Measurements from ENCODE around the gene HECTD2. TPM values are rescaled to one million over a fixed set of nuclear protein-coding genes. Genes with fewer than 3 reads are reported as not detected.
"Not testable (repeated sequence)": the region's sequence is repeated elsewhere in the genome, so short reads cannot be mapped to it uniquely, and the experiment has no call there.

Gene HECTD2
- total and polyA plus RNA-seq, 3 experiments from 2014 or later: 1.1 to 9.2 (median 8.1) TPM

GRCh38 chr10:91559169-91559568 lies 149.0 kb downstream of the HECTD2 start:
- ChIA-PET CTCF (no interaction called here), POLR2A (no interaction called here)
- H3K36me3 Mint-ChIP-seq: no peaks in the 10 kb centered on the region
- no peak overlapping the region for H3K4me3 Mint-ChIP-seq
- H3K9me3 Mint-ChIP-seq: no peaks in the 10 kb centered on the region
- H3K4me1 Mint-ChIP-seq: no peaks in the 10 kb centered on the region
- H3K4me1 ChIP-seq (ENCODE audit: insufficient read depth, low read length): no peaks in the 10 kb centered on the region
- H3K27me3 ChIP-seq (ENCODE audit: insufficient read depth, low read length, poor library complexity, severe bottlenecking): no peaks in the 10 kb centered on the region
- H3K27me3 Mint-ChIP-seq: peaks cover 14 to 35% of the 10 kb centered on the region in 2 donors
- H3K4me3 ChIP-seq (ENCODE audit: low read length): no peak overlapping the region
- no peaks in the 10 kb centered on the region for H3K36me3 ChIP-seq (ENCODE audit: insufficient read depth, low read length)
- DNase-seq: no peak
- no peaks in the 10 kb centered on the region for H3K9me3 ChIP-seq (ENCODE audit: low read length)
- H3K27ac Mint-ChIP-seq: no peak overlapping the region
- H3K27ac ChIP-seq (ENCODE audit: low read depth, low read length): no peak overlapping the region

GRCh38 chr10:91559750-91560149 lies 149.6 kb downstream of the HECTD2 start:
- Mint-ChIP-seq H3K36me3 (no peaks in the 10 kb centered on the region), H3K4me1 (no peaks in the 10 kb centered on the region), H3K9me3 (no peaks in the 10 kb centered on the region), H3K4me3 (no peak overlapping the region), H3K27ac (no peak overlapping the region), H3K27me3 (peaks cover 14 to 35% of the 10 kb centered on the region in 2 donors)
- no peaks in the 10 kb centered on the region for H3K36me3 ChIP-seq (ENCODE audit: insufficient read depth, low read length)
- no peak overlapping the region for H3K4me3 ChIP-seq (ENCODE audit: low read length)
- CTCF ChIA-PET: no interaction called here
- H3K4me1 ChIP-seq (ENCODE audit: insufficient read depth, low read length): no peaks in the 10 kb centered on the region
- H3K9me3 ChIP-seq (ENCODE audit: low read length): no peaks in the 10 kb centered on the region
- H3K27me3 ChIP-seq (ENCODE audit: insufficient read depth, low read length, poor library complexity, severe bottlenecking): no peaks in the 10 kb centered on the region
- DNase-seq: no peak
- POLR2A ChIA-PET: no interaction called here
- no peak overlapping the region for H3K27ac ChIP-seq (ENCODE audit: low read depth, low read length)

- H3K9me3 Mint-ChIP-seq; CTCF ChIA-PET; H3K27ac ChIP-seq (ENCODE audit: low read depth, low read length); H3K4me3 Mint-ChIP-seq; H3K36me3 Mint-ChIP-seq; H3K36me3 ChIP-seq (ENCODE audit: insufficient read depth, low read length); H3K4me1 ChIP-seq (ENCODE audit: insufficient read depth, low read length); H3K4me1 Mint-ChIP-seq; POLR2A ChIA-PET; H3K4me3 ChIP-seq (ENCODE audit: low read length); DNase-seq; H3K9me3 ChIP-seq (ENCODE audit: low read length); H3K27me3 ChIP-seq (ENCODE audit: insufficient read depth, low read length, poor library complexity, severe bottlenecking): not testable (repeated sequence)
- Mint-ChIP-seq H3K27me3 (peaks cover 14 to 37% of the 10 kb centered on the region in 2 donors), H3K27ac (peak overlapping the region in 1 of 8 donors; percentile 15)
These were observed 150.7 kb downstream of the HECTD2 start for GRCh38 chr10:91560827-91561226.

- no peaks in the 10 kb centered on the region for H3K36me3 ChIP-seq (ENCODE audit: insufficient read depth, low read length)
- Mint-ChIP-seq H3K27me3 (peaks cover 14 to 42% of the 10 kb centered on the region in 2 donors), H3K4me3 (no peak overlapping the region), H3K27ac (peak overlapping the region in 2 of 8 donors; percentile 21 to 38), H3K36me3 (no peaks in the 10 kb centered on the region), H3K9me3 (no peaks in the 10 kb centered on the region), H3K4me1 (no peaks in the 10 kb centered on the region)
- no peaks in the 10 kb centered on the region for H3K4me1 ChIP-seq (ENCODE audit: insufficient read depth, low read length)
- no peak overlapping the region for H3K4me3 ChIP-seq (ENCODE audit: low read length)
- H3K27me3 ChIP-seq (ENCODE audit: insufficient read depth, low read length, poor library complexity, severe bottlenecking): no peaks in the 10 kb centered on the region
- no peak for DNase-seq
- POLR2A ChIA-PET: no interaction called here
- no peaks in the 10 kb centered on the region for H3K9me3 ChIP-seq (ENCODE audit: low read length)
- no peak overlapping the region for H3K27ac ChIP-seq (ENCODE audit: low read depth, low read length)
- CTCF ChIA-PET: no interaction called here
These were observed 152.9 kb downstream of the HECTD2 start for GRCh38 chr10:91562839-91563581.

- no peaks in the 10 kb centered on the region for H3K9me3 ChIP-seq (ENCODE audit: low read length)
- Mint-ChIP-seq H3K9me3 (no peaks in the 10 kb centered on the region), H3K36me3 (no peaks in the 10 kb centered on the region), H3K27ac (no peak overlapping the region), H3K4me1 (peaks cover 2 to 6% (median 4%) of the 10 kb centered on the region in 3 donors), H3K27me3 (peaks cover 13 to 38% of the 10 kb centered on the region in 2 donors), H3K4me3 (no peak overlapping the region)
- H3K4me1 ChIP-seq (ENCODE audit: insufficient read depth, low read length): no peaks in the 10 kb centered on the region
- H3K4me3 ChIP-seq (ENCODE audit: low read length): no peak overlapping the region
- ChIA-PET CTCF (no interaction called here), POLR2A (no interaction called here)
- no peak for DNase-seq
- no peaks in the 10 kb centered on the region for H3K36me3 ChIP-seq (ENCODE audit: insufficient read depth, low read length)
- no peaks in the 10 kb centered on the region for H3K27me3 ChIP-seq (ENCODE audit: insufficient read depth, low read length, poor library complexity, severe bottlenecking)
- no peak overlapping the region for H3K27ac ChIP-seq (ENCODE audit: low read depth, low read length)
These were observed 153.9 kb downstream of the HECTD2 start for GRCh38 chr10:91564026-91564425.

Other genes with a start within 250 kb of the HECTD2 start
- 10 to 100 TPM; 57.0 to 58.0 TPM for gene PCGF5, start 189.7 kb upstream of the HECTD2 start, total RNA-seq
- 68.4 TPM for gene PCGF5, start 189.7 kb upstream of the HECTD2 start, polyA plus RNA-seq
- gene PPP1R3C, start 222.7 kb downstream of the HECTD2 start, total RNA-seq: not detected
- gene PPP1R3C, start 222.7 kb downstream of the HECTD2 start, polyA plus RNA-seq: not detected

Measured in CD8-positive, alpha-beta memory T cell (primary cell).